Bronchial epithelial cell (primary cell): Measurements from ENCODE around the gene SLC25A13. TPM values are rescaled to one million over a fixed set of nuclear protein-coding genes. Genes with fewer than 3 reads are reported as not detected.
"Not testable (repeated sequence)": the region's sequence is repeated elsewhere in the genome, so short reads cannot be mapped to it uniquely, and the experiment has no call there.

Experiments
- DNase-seq: peaks from one replicate; pipeline ENCODE4 v3.0.0-alpha.2; 2010; ENCODE audit warnings: low read depth
- FAIRE-seq: peaks from 2 replicates; lab custom pipeline; 2011; peaks lifted over from hg19 to GRCh38; lab: Jason Lieb, UNC
- H3K27me3 ChIP-seq: 2 replicates; pipeline ENCODE4 v1.5.1; 2011; ENCODE audit warnings: low read length; ENCODE audit not compliant: control insufficient read depth, insufficient read depth
- H3K36me3 ChIP-seq: 2 replicates; pipeline ENCODE4 v1.5.1; 2011; ENCODE audit warnings: low read length; ENCODE audit not compliant: control insufficient read depth, insufficient read depth
- H3K4me3 ChIP-seq: 2 replicates; pipeline ENCODE4 v1.5.1; 2011; ENCODE audit warnings: mild to moderate bottlenecking, low read depth, low read length, control low read depth
- total RNA-seq: library from RNA; depleted of rRNA; stranded (reverse); fragments of >200 nt; gene quantifications from 2 replicates; pipeline ENCODE4 v1.2.1, GENCODE V29; 2014
- TF ChIP-seq, protein P1 (sequence below): IDR thresholded peaks from 2 replicates; pipeline ENCODE4 v1.5.1; 2011; ENCODE audit warnings: mild to moderate bottlenecking, moderate library complexity, low read length, control low read depth, inconsistent platforms; ENCODE audit not compliant: insufficient read depth, severe bottlenecking

Gene SLC25A13
- total RNA-seq, 1 donor from 2014 or later: 16.6 TPM

DNA sequence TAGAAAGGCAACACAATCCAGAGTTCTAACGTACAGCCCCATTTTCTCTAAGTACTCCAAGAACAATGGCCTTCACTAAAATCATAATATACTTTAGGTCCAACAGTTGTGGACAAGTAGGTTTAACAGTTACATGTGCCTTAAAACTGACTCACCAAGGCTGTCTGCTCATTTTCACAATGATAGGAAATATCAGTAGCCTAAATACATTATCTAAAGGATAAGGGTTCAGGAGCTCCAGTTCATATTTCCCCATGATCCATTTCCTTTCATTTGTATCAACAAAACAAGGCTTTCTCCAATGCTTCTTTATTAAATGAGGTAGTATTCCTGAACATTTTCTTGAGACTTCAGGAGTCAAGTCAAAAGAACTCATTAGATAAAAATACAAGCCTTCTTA is 164.0 kb downstream of the SLC25A13 start:
- Histone ChIP-seq H3K27me3 (no peaks in the 10 kb centered on the region), H3K4me3 (no peak overlapping the region), H3K36me3 (no peaks in the 10 kb centered on the region)
- FAIRE-seq: no peak
- TF ChIP-seq, protein P1, sequence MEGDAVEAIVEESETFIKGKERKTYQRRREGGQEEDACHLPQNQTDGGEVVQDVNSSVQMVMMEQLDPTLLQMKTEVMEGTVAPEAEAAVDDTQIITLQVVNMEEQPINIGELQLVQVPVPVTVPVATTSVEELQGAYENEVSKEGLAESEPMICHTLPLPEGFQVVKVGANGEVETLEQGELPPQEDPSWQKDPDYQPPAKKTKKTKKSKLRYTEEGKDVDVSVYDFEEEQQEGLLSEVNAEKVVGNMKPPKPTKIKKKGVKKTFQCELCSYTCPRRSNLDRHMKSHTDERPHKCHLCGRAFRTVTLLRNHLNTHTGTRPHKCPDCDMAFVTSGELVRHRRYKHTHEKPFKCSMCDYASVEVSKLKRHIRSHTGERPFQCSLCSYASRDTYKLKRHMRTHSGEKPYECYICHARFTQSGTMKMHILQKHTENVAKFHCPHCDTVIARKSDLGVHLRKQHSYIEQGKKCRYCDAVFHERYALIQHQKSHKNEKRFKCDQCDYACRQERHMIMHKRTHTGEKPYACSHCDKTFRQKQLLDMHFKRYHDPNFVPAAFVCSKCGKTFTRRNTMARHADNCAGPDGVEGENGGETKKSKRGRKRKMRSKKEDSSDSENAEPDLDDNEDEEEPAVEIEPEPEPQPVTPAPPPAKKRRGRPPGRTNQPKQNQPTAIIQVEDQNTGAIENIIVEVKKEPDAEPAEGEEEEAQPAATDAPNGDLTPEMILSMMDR: no peak
- no peak for DNase-seq

DNA sequence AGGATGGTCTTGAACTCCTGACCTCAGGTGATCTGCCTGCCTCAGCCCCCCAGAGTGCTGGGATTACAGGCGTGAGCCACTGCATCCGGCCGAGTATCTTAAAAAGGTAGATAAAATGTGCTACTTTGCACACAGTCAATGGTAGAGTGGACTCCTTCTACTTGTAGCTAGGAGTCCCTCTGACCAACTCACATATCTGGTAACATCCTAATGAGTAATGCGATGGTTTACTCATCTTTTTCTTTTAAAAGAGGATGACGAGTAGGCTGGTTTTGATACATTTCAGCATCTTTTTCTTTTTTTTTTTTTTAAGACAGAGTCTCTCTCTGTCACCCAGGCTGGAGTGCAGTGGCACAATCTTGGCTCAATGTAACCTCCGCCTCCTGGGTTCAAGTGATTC is 167.4 kb downstream of the SLC25A13 start:
- H3K4me3 ChIP-seq, FAIRE-seq, H3K27me3 ChIP-seq, H3K36me3 ChIP-seq: not testable (repeated sequence)
- peak; percentile 71 for DNase-seq

DNA sequence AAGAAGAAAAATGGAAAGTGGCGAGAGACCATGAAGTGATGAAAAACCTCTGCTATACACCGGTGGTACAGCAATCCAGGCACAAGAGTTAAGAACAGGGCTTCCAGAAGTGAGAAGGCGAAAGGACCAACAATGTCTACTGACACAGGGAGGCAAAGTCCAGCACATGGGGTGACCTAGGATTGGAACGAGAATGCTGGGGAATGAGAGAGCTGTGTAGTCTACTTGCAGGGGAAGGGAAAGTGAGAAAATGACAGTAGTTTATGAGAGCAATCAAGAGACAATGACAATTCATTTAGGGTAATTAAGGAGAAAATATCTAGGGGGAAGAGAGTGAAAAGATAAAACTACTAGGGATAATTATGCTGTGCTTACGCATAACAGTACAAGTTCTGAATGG is 169.2 kb downstream of the SLC25A13 start:
- TF ChIP-seq, protein P1: no peak
- H3K27me3 ChIP-seq: no peaks in the 10 kb centered on the region
- DNase-seq: no peak
- FAIRE-seq: no peak
- no peaks in the 10 kb centered on the region for H3K36me3 ChIP-seq
- H3K4me3 ChIP-seq: no peak overlapping the region

DNA sequence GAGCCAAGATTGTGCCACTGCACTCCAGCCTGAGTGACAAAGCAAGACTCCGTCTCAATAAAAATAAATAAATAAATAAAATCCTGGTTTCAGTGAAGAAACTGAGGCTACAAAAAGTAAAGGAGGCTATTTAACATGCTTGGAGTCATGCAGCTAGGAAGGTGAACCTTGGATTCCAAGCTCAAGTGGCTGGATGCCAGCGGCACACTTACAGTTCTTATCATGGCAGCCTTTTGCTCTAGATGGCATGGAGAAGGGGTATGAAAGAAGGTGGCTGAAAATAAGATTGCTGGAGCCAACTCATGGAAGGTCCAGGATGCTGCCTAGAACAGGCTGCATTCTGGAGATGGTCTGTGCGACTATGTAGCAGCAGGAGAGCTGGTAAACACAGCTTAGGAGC is 170.0 kb downstream of the SLC25A13 start:
- FAIRE-seq (no peak), DNase-seq (no peak)
- Histone ChIP-seq H3K27me3 (no peaks in the 10 kb centered on the region), H3K36me3 (no peaks in the 10 kb centered on the region), H3K4me3 (no peak overlapping the region)
- TF ChIP-seq, protein P1: no peak

DNA sequence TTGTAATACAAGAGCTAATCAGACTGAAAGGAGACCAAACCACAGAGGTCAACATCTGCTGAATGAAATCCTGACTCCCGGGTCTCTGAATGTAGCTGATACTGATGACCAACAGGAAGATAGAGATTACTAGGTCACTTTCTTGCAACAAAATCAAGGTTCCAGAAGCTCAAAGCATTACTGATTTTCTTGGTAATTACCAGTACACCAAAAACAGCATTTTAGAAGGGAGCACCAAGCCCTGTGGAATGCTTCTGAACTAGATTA is 177.7 kb downstream of the SLC25A13 start:
- TF ChIP-seq, protein P1: no peak
- no peak for FAIRE-seq
- H3K36me3 ChIP-seq: peaks cover 1% of the 10 kb centered on the region
- H3K27me3 ChIP-seq: no peaks in the 10 kb centered on the region
- H3K4me3 ChIP-seq: no peak overlapping the region
- DNase-seq: no peak

DNA sequence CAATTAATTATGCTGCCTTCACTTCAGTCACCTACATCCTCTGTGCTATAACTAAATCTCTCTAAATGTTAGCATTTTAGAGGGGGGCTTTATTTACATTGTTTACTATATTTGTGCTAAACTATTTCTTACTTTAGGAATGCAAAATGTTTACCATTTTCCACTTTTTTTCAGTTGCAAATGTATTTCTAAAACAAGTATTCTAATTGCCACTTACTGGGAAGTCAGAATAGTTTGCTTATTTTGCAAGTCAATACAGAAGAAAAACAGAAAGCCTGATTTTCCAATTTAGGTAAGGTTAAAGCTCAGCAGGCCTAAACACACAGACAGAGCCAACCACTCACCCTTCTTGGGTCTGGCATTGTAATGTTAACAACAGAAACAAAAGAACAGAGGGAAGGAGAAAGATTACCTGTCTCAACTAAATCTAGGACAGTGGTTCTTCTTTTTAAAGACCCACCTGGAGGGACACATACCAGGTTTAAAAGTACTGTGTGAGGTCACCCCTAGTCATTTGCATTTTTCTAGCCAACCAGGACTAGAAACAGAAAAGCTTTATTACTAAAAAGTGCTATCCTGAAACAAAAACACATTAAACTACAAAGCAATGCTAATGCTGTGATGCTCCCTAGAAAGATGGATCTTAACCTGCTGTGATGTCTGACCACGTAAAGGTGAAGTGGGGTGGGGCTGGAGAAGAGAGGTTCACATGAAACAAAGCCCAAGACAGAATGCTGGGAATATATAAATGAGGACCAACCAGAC is 178.2 kb downstream of the SLC25A13 start:
- TF ChIP-seq, protein P1: no peak
- H3K27me3 ChIP-seq: no peaks in the 10 kb centered on the region
- H3K36me3 ChIP-seq: peaks cover 1% of the 10 kb centered on the region
- no peak overlapping the region for H3K4me3 ChIP-seq
- FAIRE-seq (no peak), DNase-seq (no peak)
